ENCODE measurements around the gene ARHGAP8.

ARHGAP8 gene

DNA sequence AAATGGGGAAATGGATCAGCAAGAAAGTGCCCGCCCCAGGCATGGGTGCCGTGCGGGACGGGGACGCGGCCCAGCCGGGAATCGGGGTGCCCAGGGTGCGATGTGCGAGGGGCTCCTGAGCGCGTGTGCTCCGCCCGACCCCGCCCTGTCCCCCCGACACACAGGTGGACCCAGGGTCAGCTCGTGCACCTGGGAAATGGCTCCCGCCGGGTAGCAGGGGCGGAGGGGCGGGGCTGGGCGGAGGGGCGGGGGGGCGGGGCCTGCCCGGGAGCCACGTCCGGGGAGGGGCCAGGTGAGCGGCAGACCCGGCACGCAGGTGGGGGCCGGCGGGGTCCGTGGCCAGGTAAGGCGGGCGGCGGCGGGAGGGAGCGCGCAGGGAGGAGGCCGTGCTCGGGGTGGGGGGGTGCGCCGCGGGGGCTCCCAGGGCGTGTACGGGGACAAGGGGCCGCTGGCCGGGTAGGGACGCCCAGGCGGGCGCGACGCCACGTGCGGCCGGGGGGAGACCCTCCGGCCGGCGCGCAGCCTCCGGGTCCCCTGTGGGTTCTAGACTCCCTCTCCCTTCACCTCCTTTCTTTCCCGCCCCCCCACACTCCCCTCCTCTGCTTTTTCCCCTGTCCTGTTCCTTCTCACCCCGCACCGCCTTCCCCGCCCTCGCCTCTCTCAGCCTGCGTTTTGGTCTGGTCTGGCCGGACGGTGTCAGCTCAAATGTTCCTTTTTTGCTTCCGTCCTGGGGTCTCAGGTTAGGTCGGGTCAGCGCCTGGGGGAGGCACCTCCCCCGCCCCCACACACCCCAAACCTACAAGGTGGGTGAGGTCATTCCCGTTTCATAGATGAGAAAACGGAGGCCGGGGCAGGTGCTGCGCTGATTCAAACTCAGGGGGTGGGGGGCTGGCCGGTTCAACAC is at the start of gene ARHGAP8:
Gene ARHGAP8, plus strand, starts transcription at position 291 of the 904 bp plus-strand sequence. CDS start 33,953 bp downstream, outside the sequence.
- Mint-ChIP-seq H3K9me3 (no peaks in the 10 kb centered on the region), H3K27ac (no peak within 1 kb of the TSS), H3K36me3 (ENCODE audit: low read depth) (no peaks in the 10 kb centered on the region), H3K27me3 (peaks cover 44% of the 10 kb centered on the region), H3K4me1 (ENCODE audit: low read depth) (peaks cover 6% of the 10 kb centered on the region), H3K4me3 (peak within 1 kb of the TSS; percentile 56)

DNA sequence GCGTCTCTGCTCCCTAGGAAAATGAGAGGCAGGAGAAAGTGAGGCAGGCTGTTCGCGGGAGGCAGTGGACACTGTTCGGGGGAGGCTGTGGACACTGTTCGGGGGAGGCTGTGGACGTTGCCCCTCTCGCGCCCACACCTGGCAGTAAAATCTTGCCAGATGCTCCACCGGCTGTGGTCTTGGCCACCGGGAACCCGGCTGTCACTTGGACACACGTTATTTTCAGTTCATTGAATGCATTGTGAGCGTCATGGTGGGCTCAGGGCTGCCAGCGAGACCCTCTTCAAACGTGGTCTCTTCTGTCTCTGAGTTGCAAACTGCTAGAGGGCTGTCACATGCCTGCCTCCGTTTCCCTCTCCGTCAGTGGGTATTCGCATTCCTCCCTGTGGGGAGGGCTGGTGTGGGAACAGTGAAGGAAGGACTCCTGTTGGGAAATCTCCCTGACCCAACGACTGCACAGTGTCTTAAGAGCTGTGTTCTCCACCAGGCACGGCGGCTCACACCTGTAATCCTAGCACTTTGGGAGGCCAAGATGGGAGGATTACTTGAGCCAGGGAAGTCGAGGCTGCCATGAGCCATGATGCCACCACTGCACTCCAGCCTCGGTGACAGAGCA is 49.0 kb upstream of the ARHGAP8 start:
- Mint-ChIP-seq H3K27me3 (no peaks in the 10 kb centered on the region), H3K36me3 (ENCODE audit: low read depth) (no peaks in the 10 kb centered on the region), H3K9me3 (no peaks in the 10 kb centered on the region), H3K4me1 (ENCODE audit: low read depth) (peaks cover 39% of the 10 kb centered on the region), H3K27ac (no peak overlapping the region), H3K4me3 (peak overlapping the region; percentile 80)

DNA sequence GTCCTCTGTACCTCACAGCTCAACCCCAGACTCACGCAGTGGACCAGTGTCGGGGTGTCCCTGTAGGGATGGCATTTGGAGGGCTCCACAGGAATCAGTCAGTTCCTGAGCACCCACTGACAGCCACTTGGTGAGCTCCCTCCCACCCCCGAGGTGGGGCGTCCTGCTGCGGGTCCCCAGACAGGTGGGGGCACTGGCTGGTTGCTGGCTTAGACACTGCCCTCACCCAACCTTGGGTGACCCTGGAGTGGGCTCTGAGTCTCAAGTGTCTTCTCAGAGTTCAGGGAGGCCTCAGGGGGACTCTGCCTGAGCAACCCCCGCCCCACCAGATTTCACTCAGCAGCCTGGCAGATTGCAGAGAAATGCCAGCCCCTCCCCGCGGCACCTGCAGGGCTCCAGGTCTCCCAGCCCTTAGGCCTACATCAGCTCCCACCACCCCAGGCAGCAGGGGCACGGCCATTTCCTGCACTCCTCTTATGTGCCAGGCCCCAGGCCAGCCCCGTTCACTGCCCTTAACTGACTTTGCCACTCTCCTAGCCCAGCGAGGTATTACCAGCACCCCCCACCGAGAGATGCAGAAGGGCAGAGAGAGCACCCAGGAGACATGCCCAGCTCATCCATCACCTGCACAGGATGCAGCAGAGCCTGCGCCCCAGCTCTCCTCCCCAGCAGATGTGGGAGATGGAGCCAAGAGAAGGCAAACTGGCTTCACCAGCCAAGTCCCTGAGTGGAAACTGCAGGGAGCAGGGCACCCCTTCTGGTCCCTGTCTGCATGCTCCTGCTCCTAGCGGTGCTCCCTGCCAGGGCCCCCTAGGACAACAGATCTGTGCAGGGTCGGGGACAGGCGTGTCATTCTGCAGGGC is 48.0 kb upstream of the ARHGAP8 start:
- H3K9me3 Mint-ChIP-seq: no peaks in the 10 kb centered on the region
- no peaks in the 10 kb centered on the region for H3K36me3 Mint-ChIP-seq (ENCODE audit: low read depth)
- no peaks in the 10 kb centered on the region for H3K27me3 Mint-ChIP-seq
- H3K4me3 Mint-ChIP-seq: no peak overlapping the region
- H3K27ac Mint-ChIP-seq: no peak overlapping the region
- peaks cover 46% of the 10 kb centered on the region for H3K4me1 Mint-ChIP-seq (ENCODE audit: low read depth)

DNA sequence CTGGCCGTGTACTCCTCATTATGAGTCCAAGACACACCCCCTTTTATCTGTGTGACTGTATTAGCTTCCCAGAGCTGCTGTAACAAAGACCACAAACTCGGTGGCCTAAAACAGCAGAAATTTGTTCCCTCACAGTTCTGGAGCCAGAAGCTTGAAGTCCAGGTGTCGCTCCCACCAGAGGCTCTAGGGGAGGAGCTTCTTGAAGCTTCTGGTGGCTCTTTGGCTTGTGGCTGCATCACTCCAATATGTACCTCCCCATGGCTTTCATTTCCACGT is 47.4 kb upstream of the ARHGAP8 start:
- Mint-ChIP-seq H3K4me1 (ENCODE audit: low read depth) (peaks cover 51% of the 10 kb centered on the region), H3K27ac (no peak overlapping the region), H3K4me3 (no peak overlapping the region), H3K27me3 (no peaks in the 10 kb centered on the region), H3K36me3 (ENCODE audit: low read depth) (no peaks in the 10 kb centered on the region), H3K9me3 (no peaks in the 10 kb centered on the region)

DNA sequence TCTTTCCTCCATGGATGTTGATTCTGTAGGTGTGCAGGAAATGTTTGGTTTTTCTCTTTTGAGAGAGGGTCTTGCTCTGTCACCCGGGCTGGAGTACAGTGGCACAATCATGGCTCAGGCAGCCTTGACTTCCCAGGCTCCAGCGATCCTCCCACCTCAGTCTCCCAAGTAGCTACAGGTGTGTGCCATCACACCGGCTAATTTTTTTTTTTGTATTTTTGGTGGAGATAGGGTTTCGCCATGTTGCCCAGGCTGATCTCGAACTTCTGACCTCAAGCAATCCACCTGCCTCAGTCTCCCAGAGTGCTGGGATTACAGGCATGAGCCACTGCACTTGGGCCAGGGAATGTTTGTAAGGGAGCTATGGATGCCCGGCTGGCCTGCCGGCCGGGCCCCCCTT is 45.9 kb upstream of the ARHGAP8 start:
- Mint-ChIP-seq H3K36me3 (ENCODE audit: low read depth) (no peaks in the 10 kb centered on the region), H3K27ac (no peak overlapping the region), H3K4me3 (no peak overlapping the region)

DNA sequence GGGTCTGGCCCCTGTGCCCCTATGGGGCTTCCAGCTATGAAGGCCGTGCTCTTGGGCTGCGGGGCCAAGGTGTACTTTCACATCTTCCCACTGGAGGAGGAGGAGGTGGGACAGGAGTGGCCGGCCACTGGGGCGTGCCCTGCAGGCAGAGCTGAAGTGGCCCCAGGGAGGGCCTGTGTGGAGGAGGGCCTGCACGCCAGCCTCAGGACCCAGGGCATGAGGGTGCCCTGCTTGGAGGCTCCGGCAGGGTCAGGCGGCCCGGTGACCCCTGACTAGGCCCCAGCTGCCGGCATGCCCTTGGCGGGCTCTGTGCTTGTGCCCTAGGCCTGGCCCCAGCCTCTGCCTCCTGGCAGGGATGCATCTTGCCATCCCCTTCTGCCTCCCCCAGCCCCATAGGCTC is 45.2 kb upstream of the ARHGAP8 start:
- H3K4me3 Mint-ChIP-seq: no peak overlapping the region
- no peak overlapping the region for H3K27ac Mint-ChIP-seq
- H3K36me3 Mint-ChIP-seq (ENCODE audit: low read depth): no peaks in the 10 kb centered on the region
- no peaks in the 10 kb centered on the region for H3K9me3 Mint-ChIP-seq
- H3K27me3 Mint-ChIP-seq: no peaks in the 10 kb centered on the region
- peaks cover 58% of the 10 kb centered on the region for H3K4me1 Mint-ChIP-seq (ENCODE audit: low read depth)

More for the DNA sequence above, 45.9 kb upstream of the ARHGAP8 start:
- Mint-ChIP-seq H3K4me1 (ENCODE audit: low read depth) (peaks cover 62% of the 10 kb centered on the region), H3K9me3 (no peaks in the 10 kb centered on the region), H3K27me3 (no peaks in the 10 kb centered on the region)

DNA sequence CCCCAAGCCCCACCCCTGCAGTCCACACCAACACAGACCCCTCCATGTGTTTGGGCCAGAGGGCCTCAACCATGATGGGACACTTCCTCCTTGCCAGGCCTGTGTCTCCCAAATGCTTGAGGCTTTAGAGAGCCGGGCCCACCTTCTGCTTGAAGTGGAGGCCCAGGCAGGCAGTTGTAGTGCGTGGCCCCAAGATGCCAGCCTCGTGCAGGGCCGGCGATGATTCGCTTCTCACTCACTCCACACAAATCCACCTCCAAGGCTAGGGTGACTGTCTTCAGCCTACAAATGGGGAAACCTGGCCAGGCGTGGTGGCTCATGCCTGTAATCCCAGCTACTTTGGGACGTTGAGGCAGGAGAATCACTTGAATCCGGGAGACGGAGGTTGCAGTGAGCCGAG is 44.6 kb upstream of the ARHGAP8 start:
- H3K4me3 Mint-ChIP-seq: no peak overlapping the region

DNA sequence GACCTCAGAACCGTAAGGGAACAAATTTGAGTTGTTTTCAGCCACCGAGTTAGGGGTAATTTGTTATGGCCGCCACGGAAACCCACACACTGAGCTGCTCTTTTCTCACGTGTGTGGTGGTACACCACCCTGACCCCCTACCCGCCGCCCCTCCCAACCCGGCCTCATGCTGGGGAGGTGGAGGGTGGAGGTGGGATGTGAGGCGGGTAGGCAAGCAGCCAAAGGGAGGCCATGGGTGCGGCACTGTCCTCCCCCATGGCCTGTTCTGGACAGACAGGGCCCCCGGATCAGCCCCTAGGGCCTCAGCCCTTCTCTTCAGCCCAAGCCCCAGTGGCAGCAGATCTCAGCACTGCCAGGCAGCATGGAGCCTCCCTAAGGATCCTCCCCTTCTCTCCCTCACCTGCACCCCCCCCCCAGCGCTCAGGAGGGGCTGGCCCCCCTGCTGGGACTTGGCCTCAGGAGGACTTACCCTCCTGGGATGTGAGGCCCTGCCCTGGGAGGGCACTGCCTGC is 42.4 kb upstream of the ARHGAP8 start:
- peak overlapping the region; percentile 69 for H3K4me3 Mint-ChIP-seq
- peak overlapping the region; percentile 40 for H3K27ac Mint-ChIP-seq
- H3K9me3 Mint-ChIP-seq: no peaks in the 10 kb centered on the region
- H3K36me3 Mint-ChIP-seq (ENCODE audit: low read depth): no peaks in the 10 kb centered on the region
- no peaks in the 10 kb centered on the region for H3K27me3 Mint-ChIP-seq
- H3K4me1 Mint-ChIP-seq (ENCODE audit: low read depth): peaks cover 46% of the 10 kb centered on the region

More for the DNA sequence above, 44.6 kb upstream of the ARHGAP8 start:
- peaks cover 58% of the 10 kb centered on the region for H3K4me1 Mint-ChIP-seq (ENCODE audit: low read depth)
- H3K27ac Mint-ChIP-seq: no peak overlapping the region
- no peaks in the 10 kb centered on the region for H3K36me3 Mint-ChIP-seq (ENCODE audit: low read depth)
- no peaks in the 10 kb centered on the region for H3K9me3 Mint-ChIP-seq
- no peaks in the 10 kb centered on the region for H3K27me3 Mint-ChIP-seq

DNA sequence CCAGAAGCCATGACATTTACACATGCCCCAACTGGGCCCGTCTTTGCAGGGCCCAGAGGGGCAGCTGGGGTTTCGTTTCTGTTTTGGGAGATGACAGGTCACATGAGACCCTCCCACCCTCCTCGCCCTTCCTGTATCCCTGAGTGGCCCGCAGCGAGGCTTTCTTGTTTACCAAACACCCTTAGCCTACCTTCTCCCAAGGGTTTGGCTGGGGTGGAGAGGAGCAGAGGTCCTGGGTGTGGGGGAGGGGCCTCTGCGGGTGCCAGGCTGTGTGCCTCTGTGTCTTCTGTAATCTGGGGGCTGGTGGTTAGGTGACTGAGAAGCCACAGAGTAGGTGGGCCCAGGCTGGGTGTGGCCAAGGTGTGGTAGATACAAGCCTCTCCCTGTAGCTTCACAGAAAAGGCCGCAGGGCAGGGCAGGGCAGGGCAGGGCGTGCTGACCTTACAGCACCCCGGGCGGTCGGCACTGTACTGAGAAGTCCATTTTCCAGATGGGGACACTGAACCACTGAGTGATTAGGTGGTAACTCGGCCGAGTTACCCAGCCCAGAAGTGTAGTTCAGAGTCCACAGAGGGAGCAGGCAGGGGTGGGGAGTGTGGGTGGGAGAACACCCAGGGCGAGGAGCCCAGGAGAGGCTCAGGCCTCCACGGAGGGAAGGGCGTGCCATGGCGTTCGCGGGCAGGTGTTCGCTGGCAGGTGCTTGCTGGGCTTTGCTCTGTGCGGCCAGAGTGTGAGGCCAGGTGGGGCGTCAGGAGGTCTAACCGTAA is 41.7 kb upstream of the ARHGAP8 start:
- peaks cover 44% of the 10 kb centered on the region for H3K4me1 Mint-ChIP-seq (ENCODE audit: low read depth)
- H3K9me3 Mint-ChIP-seq: no peaks in the 10 kb centered on the region

DNA sequence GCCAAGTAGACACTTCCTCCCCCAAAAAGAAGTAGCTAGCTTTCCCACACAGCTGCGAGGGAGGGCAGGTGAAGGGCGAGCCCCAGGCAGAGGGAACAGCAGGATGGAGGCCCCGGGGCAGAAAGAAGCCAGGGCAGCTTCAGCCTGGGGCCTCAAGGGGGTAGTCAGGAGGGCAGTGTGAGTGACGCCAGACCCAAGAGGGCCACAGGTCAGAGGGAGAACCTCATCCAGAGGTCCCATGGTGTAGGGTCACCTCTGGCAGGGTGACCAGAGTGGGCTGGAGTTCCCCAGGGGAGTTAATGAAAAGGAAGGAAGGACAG is 41.2 kb upstream of the ARHGAP8 start:
- peak overlapping the region; percentile 68 for H3K27ac Mint-ChIP-seq
- H3K9me3 Mint-ChIP-seq: no peaks in the 10 kb centered on the region
- H3K4me3 Mint-ChIP-seq: no peak overlapping the region
- peaks cover 41% of the 10 kb centered on the region for H3K4me1 Mint-ChIP-seq (ENCODE audit: low read depth)
- H3K27me3 Mint-ChIP-seq: no peaks in the 10 kb centered on the region
- no peaks in the 10 kb centered on the region for H3K36me3 Mint-ChIP-seq (ENCODE audit: low read depth)

More for the DNA sequence above, 41.7 kb upstream of the ARHGAP8 start:
- H3K27ac Mint-ChIP-seq: peak overlapping the region; percentile 68
- H3K27me3 Mint-ChIP-seq: no peaks in the 10 kb centered on the region
- H3K4me3 Mint-ChIP-seq: peak overlapping the region; percentile 69
- H3K36me3 Mint-ChIP-seq (ENCODE audit: low read depth): no peaks in the 10 kb centered on the region

DNA sequence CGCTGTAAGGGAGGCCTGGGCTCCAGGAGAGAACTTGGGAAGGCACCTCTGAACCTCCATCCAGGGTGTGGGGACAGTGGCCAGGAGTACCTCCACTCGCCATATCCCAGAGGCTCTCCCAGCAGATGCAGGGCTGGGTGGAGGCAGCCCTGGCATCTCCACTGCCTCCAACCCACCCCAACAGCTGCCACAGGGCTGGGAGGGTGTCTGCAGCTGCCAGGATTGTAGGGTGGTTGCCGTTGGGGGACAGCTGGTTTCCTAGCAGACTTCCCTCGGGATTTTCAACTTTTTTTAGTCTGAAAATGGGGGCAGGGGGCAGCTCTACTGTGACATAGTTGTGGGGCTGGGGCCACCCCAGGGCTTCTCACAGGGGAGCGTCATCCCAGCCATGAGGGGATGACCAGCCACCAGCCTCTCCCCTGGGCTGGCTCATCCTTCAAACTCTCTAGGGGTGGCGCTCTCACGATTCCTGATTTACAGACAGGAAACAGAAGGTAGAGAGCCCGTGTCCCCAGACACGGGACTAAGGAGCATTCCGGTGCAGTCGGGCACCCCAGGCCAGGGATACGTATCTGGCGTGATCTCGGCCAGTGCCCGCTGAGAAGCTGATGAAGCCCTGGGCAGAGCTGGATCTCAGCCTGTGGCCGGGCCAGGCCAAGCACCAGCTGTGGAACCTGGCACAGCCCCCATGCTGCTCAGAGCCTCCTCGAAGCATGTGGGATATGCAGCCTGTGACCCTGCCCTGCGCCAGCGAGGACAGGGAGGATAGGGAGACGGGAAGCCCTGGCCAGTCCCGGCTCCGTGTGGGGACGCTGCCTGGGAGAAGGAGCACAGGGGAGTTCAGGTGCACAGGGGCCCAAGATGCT is 40.5 kb upstream of the ARHGAP8 start:
- Mint-ChIP-seq H3K4me3 (no peak overlapping the region), H3K27me3 (no peaks in the 10 kb centered on the region), H3K36me3 (ENCODE audit: low read depth) (no peaks in the 10 kb centered on the region), H3K27ac (no peak overlapping the region), H3K4me1 (ENCODE audit: low read depth) (peaks cover 38% of the 10 kb centered on the region), H3K9me3 (no peaks in the 10 kb centered on the region)

DNA sequence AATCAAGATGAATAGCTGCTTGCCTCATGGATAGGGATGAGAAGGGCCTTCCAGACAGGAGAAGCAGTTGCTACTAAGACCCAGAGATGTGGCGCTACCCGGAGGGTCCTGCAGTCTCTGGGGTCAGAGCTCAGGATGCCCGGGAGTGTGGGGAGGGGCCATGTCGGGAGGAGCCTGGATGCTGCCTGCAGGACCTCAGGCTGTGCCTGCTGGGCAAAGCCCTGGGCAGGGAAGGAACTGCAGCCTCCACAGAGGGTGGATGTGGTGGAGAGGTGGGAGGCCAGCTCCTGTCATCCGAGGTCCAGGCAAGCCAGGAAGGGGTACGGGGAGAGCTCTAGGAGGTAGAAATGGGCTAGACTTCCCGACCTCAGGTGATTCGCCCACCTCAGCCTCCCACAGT is 39.4 kb upstream of the ARHGAP8 start:
- Mint-ChIP-seq H3K4me3 (no peak overlapping the region), H3K9me3 (no peaks in the 10 kb centered on the region), H3K4me1 (ENCODE audit: low read depth) (peaks cover 34% of the 10 kb centered on the region), H3K36me3 (ENCODE audit: low read depth) (no peaks in the 10 kb centered on the region), H3K27ac (no peak overlapping the region), H3K27me3 (no peaks in the 10 kb centered on the region)

DNA sequence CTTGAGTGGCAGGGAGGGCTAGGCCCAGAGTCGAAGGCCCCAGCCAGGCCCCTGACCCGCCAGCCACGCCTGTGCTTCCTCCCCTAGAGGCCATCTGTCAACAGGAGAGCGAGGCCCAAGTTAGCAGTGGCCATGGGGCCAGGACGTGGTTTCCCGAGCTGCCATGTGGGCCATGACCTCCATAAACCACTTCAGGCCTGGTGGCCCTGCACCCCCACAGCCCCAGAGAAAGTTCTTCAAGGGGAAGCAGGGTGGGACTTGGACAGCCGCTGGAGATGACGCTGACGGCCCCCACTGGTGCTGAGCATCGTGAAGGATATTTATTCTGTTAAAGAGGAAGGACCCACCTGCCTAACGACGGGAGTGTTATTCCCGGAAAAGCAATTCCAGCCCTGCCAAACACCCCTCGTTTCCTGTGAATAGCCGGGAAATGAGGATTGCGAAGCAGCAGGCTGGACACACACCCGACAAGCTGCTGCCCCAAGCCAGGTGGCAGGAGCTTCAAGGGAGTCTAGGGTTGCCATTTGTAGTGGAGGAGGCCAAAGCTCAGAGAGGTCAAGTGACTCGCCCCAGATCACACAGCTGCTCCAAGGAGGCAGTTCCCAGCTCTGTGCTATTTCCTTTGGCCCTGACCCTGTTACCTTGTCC is 37.5 kb upstream of the ARHGAP8 start:
- no peaks in the 10 kb centered on the region for H3K27me3 Mint-ChIP-seq
- H3K27ac Mint-ChIP-seq: no peak overlapping the region
- H3K9me3 Mint-ChIP-seq: no peaks in the 10 kb centered on the region
- peaks cover 27% of the 10 kb centered on the region for H3K4me1 Mint-ChIP-seq (ENCODE audit: low read depth)
- no peak overlapping the region for H3K4me3 Mint-ChIP-seq
- no peaks in the 10 kb centered on the region for H3K36me3 Mint-ChIP-seq (ENCODE audit: low read depth)
